GM23338 (cell line): ENCODE results near the gene SPINK6. TPM values are rescaled to one million over a fixed set of nuclear protein-coding genes. Genes with fewer than 3 reads are reported as not detected.

Experiments used
- ATAC-seq: fragments of 200-7000 bp; cut with Tn5 transposase; 3 replicates; pipeline ENCODE4 v1.9.1; 2020
- DNase-seq: peaks from one replicate; pipeline ENCODE4 v3.0.0-alpha.2; 2015; ENCODE audit warnings: low spot score
- H2AFZ ChIP-seq: fragments of 200-600 bp; sonication (generic); 2 replicates; pipeline ENCODE4 v1.8.0; 2016; ENCODE audit warnings: antibody characterized with exemption, mild to moderate bottlenecking, moderate library complexity
- H3F3A ChIP-seq: fragments of 200-600 bp; sonication (generic); replicated peaks from 2 replicates; pipeline ENCODE4 v1.8.0; 2017; ENCODE audit warnings: antibody characterized with exemption, mixed run types, low read depth
- H3K27ac ChIP-seq: fragments of 200-600 bp; sonication (generic); 2 replicates; pipeline ENCODE4 v1.6.1; 2016; ENCODE audit warnings: low read depth
- H3K27me3 ChIP-seq: fragments of 200-600 bp; sonication (generic); 2 replicates; pipeline ENCODE4 v1.8.0; 2016; ENCODE audit warnings: mild to moderate bottlenecking, mixed run types, moderate library complexity; ENCODE audit not compliant: insufficient read depth
- H3K36me3 ChIP-seq: fragments of 200-600 bp; sonication (generic); 2 replicates; pipeline ENCODE4 v1.8.0; 2016; ENCODE audit warnings: mild to moderate bottlenecking; ENCODE audit not compliant: insufficient read depth
- H3K4me1 ChIP-seq: fragments of 200-600 bp; sonication (generic); 2 replicates; pipeline ENCODE4 v1.8.0; 2016; ENCODE audit warnings: mild to moderate bottlenecking, moderate library complexity; ENCODE audit not compliant: insufficient read depth
- H3K4me2 ChIP-seq: fragments of 200-600 bp; sonication (generic); 2 replicates; pipeline ENCODE4 v1.7.1; 2017; ENCODE audit warnings: mixed run types
- H3K4me3 ChIP-seq: fragments of 200-600 bp; sonication (generic); 2 replicates; pipeline ENCODE4 v1.6.1; 2016; ENCODE audit warnings: mixed run types
- H3K79me2 ChIP-seq: fragments of 200-600 bp; sonication (generic); replicated peaks from 2 replicates; pipeline ENCODE4 v1.8.0; 2017; ENCODE audit warnings: mild to moderate bottlenecking; ENCODE audit not compliant: insufficient read depth
- H3K9me2 ChIP-seq: fragments of 200-600 bp; sonication (generic); 2 replicates; pipeline ENCODE4 v1.8.0; 2017; ENCODE audit not compliant: insufficient read depth
- H4K20me1 ChIP-seq: fragments of 200-600 bp; sonication (generic); replicated peaks from 2 replicates; pipeline ENCODE4 v1.8.0; 2017; ENCODE audit warnings: mild to moderate bottlenecking; ENCODE audit not compliant: insufficient read depth
- H3K27ac Mint-ChIP-seq: 2 replicates; pipeline ENCODE4 v1.8.0; 2020; ENCODE audit warnings: inconsistent platforms, mild to moderate bottlenecking, moderate library complexity, mixed read lengths
- H3K27me3 Mint-ChIP-seq: 3 replicates; pipeline ENCODE4 v1.8.0; 2022; ENCODE audit warnings: low read depth, mild to moderate bottlenecking, moderate library complexity, mixed read lengths, inconsistent platforms; ENCODE audit not compliant: insufficient read depth, poor library complexity
- H3K36me3 Mint-ChIP-seq: 3 replicates; pipeline ENCODE4 v1.8.0; 2021; ENCODE audit warnings: low read depth, mild to moderate bottlenecking, inconsistent platforms, moderate library complexity, mixed read lengths
- H3K4me1 Mint-ChIP-seq: 3 replicates; pipeline ENCODE4 v1.8.0; 2020; ENCODE audit warnings: mild to moderate bottlenecking, inconsistent platforms, mixed read lengths
- H3K4me3 Mint-ChIP-seq: 3 replicates; pipeline ENCODE4 v1.8.0; 2021; ENCODE audit warnings: moderate library complexity, mild to moderate bottlenecking, inconsistent platforms, mixed read lengths
- H3K9me3 Mint-ChIP-seq: 3 replicates; pipeline ENCODE4 v1.8.0; 2020; ENCODE audit warnings: moderate library complexity, mild to moderate bottlenecking, inconsistent platforms, mixed read lengths
- CTCF ChIP-seq, 2 experiments: fragments of 200-600 bp in 1 of 2; sonication (generic) in 1 of 2; conservative IDR thresholded peaks; 2 replicates each; pipeline versions ENCODE4 v1.5.1 to v1.6.1; 2016 to 2017; ENCODE audit warnings: antibody characterized with exemption in 2 of 2, low read depth in 2 of 2, mild to moderate bottlenecking in 2 of 2, moderate library complexity in 1 of 2
- EZH2 ChIP-seq: fragments of 200-600 bp; sonication (generic); IDR thresholded peaks from one replicate; pipeline ENCODE4 v1.8.0; 2017; ENCODE audit warnings: antibody characterized with exemption, mild to moderate bottlenecking, low read depth; ENCODE audit not compliant: unreplicated experiment
- EZH2phosphoT487 ChIP-seq: fragments of 200-600 bp; sonication (generic); IDR thresholded peaks from one replicate; pipeline ENCODE4 v1.8.1; 2018; ENCODE audit warnings: antibody characterized with exemption; ENCODE audit not compliant: unreplicated experiment
- JUNB ChIP-seq: IDR thresholded peaks from one replicate; pipeline ENCODE4 v1.6.1; 2016; ENCODE audit warnings: antibody characterized with exemption; ENCODE audit not compliant: unreplicated experiment
- NANOG ChIP-seq: IDR thresholded peaks from 2 replicates; pipeline ENCODE4 v1.6.1; 2016; ENCODE audit warnings: antibody characterized with exemption, borderline replicate concordance
- POLR2AphosphoS5 ChIP-seq: IDR thresholded peaks from 2 replicates; pipeline ENCODE4 v1.6.1; 2016; ENCODE audit warnings: antibody characterized with exemption, low read depth
- REST ChIP-seq: IDR thresholded peaks from one replicate; pipeline ENCODE4 v1.6.1; 2018; ENCODE audit warnings: antibody characterized with exemption; ENCODE audit not compliant: unreplicated experiment
- STAT1 ChIP-seq: IDR thresholded peaks from one replicate; pipeline ENCODE4 v1.6.1; 2016; ENCODE audit warnings: antibody characterized with exemption; ENCODE audit not compliant: unreplicated experiment
- ZNF114 ChIP-seq: fragments of 250-450 bp; sonication (Bioruptor Pico); IDR thresholded peaks from 2 replicates; pipeline ENCODE4 v1.5.0; 2020; ENCODE audit warnings: mild to moderate bottlenecking, moderate library complexity
- ZNF331 ChIP-seq: fragments of 250-450 bp; sonication (Bioruptor Pico); IDR thresholded peaks from 2 replicates; pipeline ENCODE4 v1.5.0; 2020; ENCODE audit warnings: low read depth, mild to moderate bottlenecking, moderate library complexity
- polyA plus RNA-seq: library from polyadenylated mRNA; unstranded; fragments of >200 nt; fragmentation: Nextera tagmentation; extraction: Ambion mirVana; gene quantifications from 2 replicates; pipeline ENCODE4 v1.2.1, GENCODE V29; 2016
- total RNA-seq: library from RNA; depleted of rRNA; stranded (reverse); fragments of >200 nt; shearing (Covaris generic); gene quantifications from 2 replicates; pipeline ENCODE4 v1.2.3, GENCODE V29; 2014

SPINK6 gene
- total and polyA plus RNA-seq, 2 experiments from 2014 or later, result 0.53 TPM; not detected in 1

DNA sequence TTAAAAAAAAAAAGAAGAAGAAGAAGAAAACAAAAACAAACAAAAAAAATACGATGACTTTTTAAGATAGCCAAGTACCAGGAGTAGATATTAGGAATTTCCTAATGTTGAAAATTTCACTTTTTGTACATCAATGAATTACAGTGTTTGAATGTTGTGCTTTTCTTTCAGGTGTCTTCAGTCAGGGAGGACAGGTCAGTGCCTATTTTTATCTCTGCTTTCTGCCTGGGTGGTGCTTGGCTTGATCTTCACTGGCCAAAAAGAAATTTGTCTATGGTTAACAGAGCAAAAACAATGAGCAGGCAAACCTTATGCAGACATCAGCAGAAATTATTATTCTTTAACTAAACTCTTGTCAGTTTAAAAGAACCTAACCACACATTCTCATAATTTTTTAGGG lies 3.0 kb downstream of the SPINK6 start (continued):
- TF ChIP-seq REST (no peak), ZNF331 (CRISPR knock-in tag) (no peak), EZH2 (no peak), CTCF (conservative IDR thresholded peaks at IDR 0.05; ENCODE audit: low read depth in 2 of 2) (no peak), STAT1 (no peak), EZH2phosphoT487 (no peak), ZNF114 (CRISPR knock-in tag) (no peak), NANOG (no peak)

- Mint-ChIP-seq H3K4me1 (no peaks in the 10 kb centered on the region), H3K27ac (no peak overlapping the region), H3K9me3 (no peaks in the 10 kb centered on the region), H3K27me3 (no peaks in the 10 kb centered on the region), H3K4me3 (no peak overlapping the region), H3K36me3 (no peaks in the 10 kb centered on the region)
- Histone ChIP-seq H3F3A (no peaks in the 10 kb centered on the region), H3K27me3 (no peaks in the 10 kb centered on the region), H3K27ac (no peak overlapping the region), H4K20me1 (no peaks in the 10 kb centered on the region), H3K4me1 (no peaks in the 10 kb centered on the region), H3K9me2 (no peaks in the 10 kb centered on the region), H3K36me3 (no peaks in the 10 kb centered on the region), H3K4me3 (no peak overlapping the region), H3K4me2 (no peak overlapping the region), H2AFZ (no peak overlapping the region), H3K79me2 (no peaks in the 10 kb centered on the region)
- ATAC-seq, result no peak
- DNase-seq, result no peak
- TF ChIP-seq ZNF331 (CRISPR knock-in tag) (no peak), EZH2 (no peak), POLR2AphosphoS5 (no peak), EZH2phosphoT487 (no peak), REST (no peak), CTCF (conservative IDR thresholded peaks at IDR 0.05; ENCODE audit: low read depth in 2 of 2) (no peak), JUNB (no peak), STAT1 (no peak), NANOG (no peak)
Measured at GRCh38 chr5:148206620-148207019, 3.8 kb downstream of the SPINK6 start.
